ENCODE measurements around the gene LGR4. TPM values are rescaled to one million over a fixed set of nuclear protein-coding genes. Genes with fewer than 3 reads are reported as not detected.

LGR4 gene
- total RNA-seq, 1 donor from 2014 or later, result 62.7 TPM

DNA sequence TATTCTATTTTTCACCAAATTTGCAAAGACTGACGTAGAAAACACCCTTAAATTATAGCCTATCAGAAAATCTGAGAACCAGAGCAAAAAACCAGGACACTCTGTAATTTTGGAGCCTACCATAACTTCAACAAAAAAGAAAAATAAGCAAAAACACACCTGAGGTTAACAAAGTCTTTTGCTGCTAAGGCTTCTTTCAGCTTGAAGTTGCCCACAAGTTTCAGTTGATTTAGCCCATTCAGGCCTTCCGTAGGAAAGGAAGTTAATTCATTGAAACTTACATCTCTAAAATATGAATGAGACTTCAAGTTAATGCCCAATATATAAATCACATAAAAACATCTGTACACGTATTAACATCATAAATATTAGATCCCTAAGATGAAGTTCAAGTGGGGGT, 99.2 kb downstream of the LGR4 start:
- TF ChIP-seq, protein P1, sequence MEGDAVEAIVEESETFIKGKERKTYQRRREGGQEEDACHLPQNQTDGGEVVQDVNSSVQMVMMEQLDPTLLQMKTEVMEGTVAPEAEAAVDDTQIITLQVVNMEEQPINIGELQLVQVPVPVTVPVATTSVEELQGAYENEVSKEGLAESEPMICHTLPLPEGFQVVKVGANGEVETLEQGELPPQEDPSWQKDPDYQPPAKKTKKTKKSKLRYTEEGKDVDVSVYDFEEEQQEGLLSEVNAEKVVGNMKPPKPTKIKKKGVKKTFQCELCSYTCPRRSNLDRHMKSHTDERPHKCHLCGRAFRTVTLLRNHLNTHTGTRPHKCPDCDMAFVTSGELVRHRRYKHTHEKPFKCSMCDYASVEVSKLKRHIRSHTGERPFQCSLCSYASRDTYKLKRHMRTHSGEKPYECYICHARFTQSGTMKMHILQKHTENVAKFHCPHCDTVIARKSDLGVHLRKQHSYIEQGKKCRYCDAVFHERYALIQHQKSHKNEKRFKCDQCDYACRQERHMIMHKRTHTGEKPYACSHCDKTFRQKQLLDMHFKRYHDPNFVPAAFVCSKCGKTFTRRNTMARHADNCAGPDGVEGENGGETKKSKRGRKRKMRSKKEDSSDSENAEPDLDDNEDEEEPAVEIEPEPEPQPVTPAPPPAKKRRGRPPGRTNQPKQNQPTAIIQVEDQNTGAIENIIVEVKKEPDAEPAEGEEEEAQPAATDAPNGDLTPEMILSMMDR (conservative IDR thresholded peaks at IDR 0.05; ENCODE audit: low read depth, low read length), result no peak
- no peak for DNase-seq (ENCODE audit: low read depth)
- H3K4me3 ChIP-seq (ENCODE audit: low read depth, low read length), result no peak overlapping the region

DNA sequence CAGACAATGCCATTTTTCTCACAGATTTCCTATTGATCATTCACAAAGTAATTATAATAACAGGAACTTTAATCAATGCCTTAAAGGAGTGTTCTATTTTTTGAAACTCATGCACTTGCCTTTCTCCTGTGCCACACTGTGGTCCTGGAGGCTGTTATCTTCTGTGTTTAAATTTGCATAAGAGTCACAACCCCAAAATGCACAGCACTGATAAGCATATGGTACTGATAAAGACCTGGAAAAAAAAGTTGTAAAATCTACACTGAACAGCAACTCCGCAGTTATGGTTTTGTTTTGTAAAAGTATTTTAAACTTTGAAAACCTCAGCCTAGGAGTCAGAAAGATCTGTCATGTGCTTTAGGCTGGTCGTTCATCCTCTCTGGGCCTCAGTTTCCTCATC, 100.4 kb downstream of the LGR4 start:
- H3K4me3 ChIP-seq (ENCODE audit: low read depth, low read length), result no peak overlapping the region
- no peak for DNase-seq (ENCODE audit: low read depth)
- TF ChIP-seq, protein P1 (conservative IDR thresholded peaks at IDR 0.05; ENCODE audit: low read depth, low read length), result no peak

DNA sequence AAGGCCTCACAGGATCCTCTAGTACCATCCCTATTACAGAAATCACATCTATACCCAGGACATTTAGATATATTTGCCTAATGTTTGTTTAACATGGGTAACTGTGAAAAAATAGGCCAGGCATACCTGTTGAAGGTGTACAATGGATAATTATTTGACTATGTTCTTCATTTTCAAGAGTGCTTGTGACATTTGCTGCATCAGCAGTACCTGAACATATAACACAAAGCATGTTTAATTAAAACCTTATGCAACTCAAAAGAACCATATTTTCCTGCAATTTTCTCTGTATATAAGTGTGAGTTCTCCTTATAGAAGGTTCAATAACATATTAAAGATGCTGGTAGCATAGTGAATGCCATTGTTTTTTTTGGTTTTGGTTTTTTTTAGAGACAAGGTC, 101.1 kb downstream of the LGR4 start:
- H3K4me3 ChIP-seq (ENCODE audit: low read depth, low read length), result no peak overlapping the region
- TF ChIP-seq, protein P1 (conservative IDR thresholded peaks at IDR 0.05; ENCODE audit: low read depth, low read length), result no peak
- DNase-seq (ENCODE audit: low read depth), result no peak

DNA sequence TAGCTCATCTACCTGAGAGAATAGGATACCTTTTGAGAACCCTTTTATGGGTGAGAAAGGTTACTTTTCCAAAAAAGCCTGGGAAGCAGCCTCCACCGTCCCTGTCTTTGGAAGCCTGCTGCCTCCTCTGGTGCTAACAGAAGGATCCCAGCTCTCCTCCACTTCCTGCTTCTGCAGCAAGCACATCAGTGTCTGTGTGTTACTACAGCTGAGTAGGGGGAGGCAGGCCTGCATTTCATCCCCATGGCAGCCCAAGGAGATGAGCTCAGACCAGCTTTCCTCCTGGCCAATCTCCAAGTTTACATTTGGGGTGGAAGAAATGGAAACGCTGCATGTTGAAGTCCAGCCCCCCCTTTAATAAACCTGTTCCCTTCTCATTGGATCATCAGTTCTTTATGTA, 102.2 kb downstream of the LGR4 start:
- TF ChIP-seq, protein P1 (conservative IDR thresholded peaks at IDR 0.05; ENCODE audit: low read depth, low read length), result no peak
- no peak overlapping the region for H3K4me3 ChIP-seq (ENCODE audit: low read depth, low read length)
- no peak for DNase-seq (ENCODE audit: low read depth)

DNA sequence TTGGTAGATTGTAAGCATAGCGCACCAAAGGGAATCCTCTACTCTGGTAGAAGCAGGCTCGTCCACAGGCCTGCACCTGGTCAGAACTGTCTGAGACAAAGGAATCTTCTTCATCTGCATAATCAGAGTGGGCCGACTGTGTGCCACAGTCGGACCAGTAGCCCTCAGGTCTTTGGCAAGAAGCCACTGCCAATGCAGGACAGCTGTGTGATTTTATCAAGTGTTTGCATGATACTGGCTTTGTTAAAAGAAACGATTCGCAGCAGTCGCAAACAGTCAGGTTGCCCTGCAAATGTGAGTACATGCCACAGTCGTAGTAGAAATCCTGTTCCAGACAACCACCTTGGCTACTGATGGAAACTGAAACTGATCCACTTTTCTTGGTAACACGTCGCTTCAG, 104.7 kb downstream of the LGR4 start:
- DNase-seq (ENCODE audit: low read depth), result no peak
- TF ChIP-seq, protein P1 (conservative IDR thresholded peaks at IDR 0.05; ENCODE audit: low read depth, low read length), result no peak

DNA sequence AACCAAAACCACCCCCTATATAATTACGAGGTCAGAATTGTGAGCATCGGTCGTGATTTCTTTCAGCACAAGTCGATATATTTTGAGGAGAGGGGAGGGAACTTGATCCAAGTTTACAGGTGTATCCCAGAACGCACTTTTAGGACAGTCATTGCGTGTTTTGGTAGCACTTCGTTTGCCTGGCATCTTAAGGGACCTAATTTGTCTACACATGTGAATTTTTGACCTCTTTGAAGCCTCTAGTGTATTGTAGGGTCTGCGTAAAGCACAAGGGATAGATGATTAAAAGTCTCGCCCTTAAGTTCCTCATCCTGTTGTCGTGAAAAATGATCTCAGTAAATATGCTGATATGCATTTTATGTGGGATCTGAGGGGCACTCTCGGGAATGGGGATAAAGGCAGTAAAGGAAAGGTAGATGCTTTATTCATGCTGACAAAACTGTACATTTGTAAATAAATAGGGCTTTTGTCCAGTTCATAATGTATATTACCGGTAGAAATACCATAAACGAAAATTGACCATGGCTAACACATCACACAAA, 108.9 kb downstream of the LGR4 start:
- DNase-seq (ENCODE audit: low read depth), result no peak
- peak overlapping the region; percentile 71 for H3K4me3 ChIP-seq (ENCODE audit: low read depth, low read length)
- TF ChIP-seq, protein P1 (conservative IDR thresholded peaks at IDR 0.05; ENCODE audit: low read depth, low read length), result no peak

More for the DNA sequence above, 104.7 kb downstream of the LGR4 start:
- H3K4me3 ChIP-seq (ENCODE audit: low read depth, low read length), result no peak overlapping the region

Data from epithelial cell of proximal tubule (primary cell).